HG03135 (cell line): ENCODE measurements around the gene DNAH11.

Experiments used
- ATAC-seq: cut with Tn5 transposase; IDR thresholded peaks from one replicate; pipeline ENCODE4 v1.9.1; 2021; ENCODE audit warnings: mild to moderate bottlenecking, moderate library complexity; ENCODE audit not compliant: unreplicated experiment

Gene DNAH11

GRCh38 chr7:21550076-21550475 is 7.2 kb downstream of the DNAH11 start:
- ATAC-seq, result no peak

DNA sequence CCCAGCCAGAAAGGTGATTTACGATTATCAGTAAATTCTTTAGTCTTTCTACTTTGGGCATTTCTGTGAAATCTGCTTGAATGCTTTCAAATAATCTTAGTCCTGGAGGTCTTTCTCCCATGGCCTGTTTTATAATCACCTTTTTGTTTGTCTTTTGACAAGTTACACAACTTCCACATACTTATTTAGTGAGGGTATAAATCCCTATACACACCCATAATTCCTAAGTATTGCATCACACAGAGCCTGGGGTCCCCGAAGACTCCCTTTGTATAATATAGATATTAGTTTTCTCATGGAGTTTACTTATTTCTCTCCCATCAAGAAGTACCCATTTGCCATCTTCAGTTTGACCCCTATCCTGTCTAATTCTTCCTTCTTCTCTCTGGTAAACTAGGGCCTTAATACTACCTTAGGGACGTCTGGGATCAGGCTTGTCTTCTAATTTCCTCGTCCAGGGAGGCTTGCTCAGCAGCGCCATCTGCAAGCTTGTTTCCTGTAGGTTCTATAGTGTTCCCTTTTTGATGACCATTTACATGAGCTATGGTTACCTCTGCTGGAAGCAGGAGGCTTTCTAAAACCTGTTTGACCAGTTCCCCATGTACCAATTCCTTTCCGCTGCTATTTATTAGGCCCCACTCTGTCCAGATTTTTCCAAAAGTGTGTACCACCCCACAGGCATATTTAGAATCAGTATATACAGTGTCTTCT is 8.1 kb downstream of the DNAH11 start:
- ATAC-seq, result no peak

- no peak for ATAC-seq
These were observed 19.5 kb downstream of the DNAH11 start for GRCh38 chr7:21562385-21562784.

DNA sequence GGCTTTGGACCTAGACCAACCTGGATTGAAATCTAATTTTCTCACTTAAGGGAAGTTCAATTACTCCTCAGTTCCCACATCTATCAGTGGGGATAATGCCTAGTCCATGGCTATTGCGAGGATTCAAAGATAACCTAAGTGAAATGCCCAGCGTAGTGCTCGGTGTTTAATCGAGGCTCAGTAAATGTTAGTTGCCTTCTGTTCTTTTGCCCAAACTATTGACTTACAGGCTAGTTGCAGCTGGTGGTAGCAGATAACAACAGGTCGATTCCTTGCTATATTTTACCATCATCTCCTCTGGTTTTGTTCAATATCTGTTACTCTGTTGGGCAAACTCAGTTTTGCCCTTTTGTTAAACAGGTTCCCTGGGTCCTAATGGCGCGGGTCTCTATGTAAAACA is 22.8 kb downstream of the DNAH11 start:
- ATAC-seq, result no peak

DNA sequence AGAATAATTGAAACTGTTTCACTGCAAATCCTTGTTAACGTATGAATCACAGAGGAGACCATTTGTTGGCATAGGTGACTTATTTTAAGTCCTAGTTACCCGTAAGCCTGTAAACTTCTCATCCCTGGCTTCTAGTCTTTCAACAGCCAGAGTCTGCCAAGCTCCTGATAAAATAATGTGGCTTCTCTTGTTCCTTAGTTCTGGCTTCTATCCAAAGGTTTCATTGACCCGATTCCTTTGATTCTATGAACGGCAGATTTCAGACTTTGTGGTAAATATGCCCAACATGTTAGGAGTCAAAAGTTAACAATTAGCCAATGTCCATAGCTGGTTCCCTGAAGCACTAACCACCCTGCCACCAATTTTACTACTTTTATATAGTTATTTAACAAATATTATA is 23.3 kb downstream of the DNAH11 start:
- ATAC-seq, result no peak

DNA sequence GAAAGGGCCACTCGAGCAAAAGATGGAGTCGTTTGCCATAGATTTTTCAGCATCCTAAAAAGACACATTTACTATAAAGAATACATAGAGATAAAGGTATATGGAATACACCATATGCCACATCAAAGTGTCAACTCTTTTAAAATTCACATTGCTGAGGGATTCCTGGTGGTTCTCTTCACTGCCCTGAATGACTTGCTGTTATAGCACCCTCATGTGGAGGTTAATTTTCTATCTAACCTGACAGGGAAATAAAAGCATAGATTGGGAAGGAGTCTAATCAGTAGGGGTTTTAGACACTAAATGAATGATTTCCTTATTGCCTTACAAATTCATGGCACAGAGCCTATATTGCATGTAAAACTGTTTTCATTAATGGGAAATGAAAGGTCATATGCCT is 25.9 kb downstream of the DNAH11 start:
- no peak for ATAC-seq

DNA sequence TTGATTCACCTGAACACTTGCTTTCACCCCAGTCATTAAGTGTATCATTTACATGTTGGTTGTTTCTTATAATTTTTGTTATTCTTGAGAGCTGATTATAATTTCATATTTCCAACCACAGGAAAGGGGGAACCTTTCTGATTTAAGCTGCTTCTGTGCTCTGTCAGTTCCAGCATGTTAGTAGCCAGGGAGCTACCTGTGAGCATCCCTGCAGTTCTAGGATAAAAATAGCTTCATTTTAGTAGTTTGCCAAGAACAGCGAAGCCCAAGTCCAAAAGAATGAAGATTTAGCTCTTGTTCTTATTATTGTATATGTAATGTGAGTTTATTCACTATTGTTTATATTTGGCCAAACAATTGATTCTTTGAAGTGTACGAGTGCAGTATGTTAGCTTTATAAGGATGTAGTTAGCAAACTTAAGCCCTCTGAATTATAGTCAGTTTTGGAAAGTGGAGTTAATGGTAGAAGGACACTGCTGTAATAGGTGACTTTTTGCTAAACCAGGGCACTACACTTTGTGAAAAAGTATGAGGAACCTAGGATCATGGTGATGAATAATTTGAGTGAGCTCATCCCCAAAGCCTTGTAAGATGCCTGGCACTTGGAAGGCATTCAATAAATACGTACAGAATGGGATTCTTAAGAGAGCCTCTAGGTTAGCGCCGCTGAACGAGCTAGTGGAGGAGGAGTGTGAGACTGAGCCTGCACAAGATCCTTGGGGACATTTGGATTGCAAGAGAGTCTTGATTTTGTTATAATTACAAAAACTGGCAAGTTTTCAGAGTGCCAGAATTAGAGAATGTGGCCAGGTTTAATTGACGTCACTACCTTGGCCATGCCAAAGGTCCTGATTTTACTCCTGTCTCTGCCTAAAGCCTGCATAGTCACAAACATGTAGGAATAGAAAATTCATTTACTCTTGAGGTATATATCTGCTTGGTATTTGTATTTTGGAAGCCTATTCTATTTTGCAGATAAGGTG is 29.8 kb downstream of the DNAH11 start:
- ATAC-seq, result no peak

GRCh38 chr7:21579341-21580072 is 36.7 kb downstream of the DNAH11 start:
- no peak for ATAC-seq

DNA sequence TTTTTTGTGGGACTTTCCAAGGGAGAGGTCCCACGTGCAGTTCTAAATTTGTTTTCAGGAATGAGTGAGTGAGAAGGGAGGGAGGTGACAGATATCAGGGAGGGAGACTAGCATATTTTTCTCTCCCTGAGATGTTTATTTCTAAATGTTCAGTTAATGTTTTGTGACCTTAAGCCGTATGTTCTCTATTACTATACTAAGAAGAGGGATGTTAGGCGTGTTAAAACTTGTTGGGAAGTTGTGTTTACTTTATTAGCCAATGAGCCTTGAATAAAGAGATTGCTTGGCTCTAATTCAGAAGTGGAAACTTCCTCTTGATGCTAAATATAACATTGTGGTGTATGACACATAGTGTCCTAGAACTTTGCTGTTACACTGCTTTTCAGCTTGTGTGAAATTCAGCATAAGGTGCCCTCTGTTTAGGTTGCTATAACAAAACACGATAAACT is 37.3 kb downstream of the DNAH11 start:
- ATAC-seq, result no peak

GRCh38 chr7:21585070-21585724 is 42.4 kb downstream of the DNAH11 start:
- ATAC-seq, result no peak

GRCh38 chr7:21587139-21587784 is 44.4 kb downstream of the DNAH11 start:
- ATAC-seq, result no peak

DNA sequence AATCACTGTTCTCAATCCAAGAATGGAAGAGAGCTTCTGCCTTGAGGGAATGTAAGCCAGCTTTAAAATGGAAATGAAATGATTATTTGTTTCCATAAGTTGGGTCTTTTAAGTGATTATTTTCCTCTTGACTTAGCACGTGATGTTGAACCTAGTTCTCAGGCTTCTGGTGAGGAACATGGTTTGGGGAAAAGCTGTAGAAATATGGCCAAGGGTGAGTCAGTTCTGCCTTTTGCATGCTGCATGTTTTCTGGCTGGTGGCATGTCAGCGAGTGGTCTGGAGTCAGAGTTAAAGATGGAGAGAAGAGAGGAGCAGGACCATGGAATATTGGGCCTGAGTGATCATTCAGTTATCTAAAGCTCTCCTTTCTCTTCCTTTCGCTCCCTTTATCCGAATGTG is 54.0 kb downstream of the DNAH11 start:
- ATAC-seq, result no peak

DNA sequence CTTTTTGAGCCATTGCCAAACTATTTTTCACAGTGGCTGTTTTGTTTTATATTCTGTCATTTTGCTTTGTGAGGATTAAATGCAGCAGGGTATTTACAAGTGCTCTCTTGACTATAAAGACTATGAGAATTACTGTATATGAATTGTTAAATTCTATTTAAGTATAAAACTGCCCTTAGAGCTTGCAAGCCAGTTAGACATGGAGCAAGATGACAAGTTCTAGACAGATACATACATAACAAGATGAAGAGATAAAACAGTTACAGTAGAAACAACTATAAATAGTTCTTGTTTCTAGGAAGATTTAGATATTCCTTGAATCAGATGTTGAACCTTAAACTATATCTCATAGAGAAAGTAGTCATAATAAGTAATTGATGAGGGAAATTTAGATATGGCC is 60.6 kb downstream of the DNAH11 start:
- no peak for ATAC-seq

GRCh38 chr7:21603972-21604749 is 61.3 kb downstream of the DNAH11 start:
- ATAC-seq, result no peak

DNA sequence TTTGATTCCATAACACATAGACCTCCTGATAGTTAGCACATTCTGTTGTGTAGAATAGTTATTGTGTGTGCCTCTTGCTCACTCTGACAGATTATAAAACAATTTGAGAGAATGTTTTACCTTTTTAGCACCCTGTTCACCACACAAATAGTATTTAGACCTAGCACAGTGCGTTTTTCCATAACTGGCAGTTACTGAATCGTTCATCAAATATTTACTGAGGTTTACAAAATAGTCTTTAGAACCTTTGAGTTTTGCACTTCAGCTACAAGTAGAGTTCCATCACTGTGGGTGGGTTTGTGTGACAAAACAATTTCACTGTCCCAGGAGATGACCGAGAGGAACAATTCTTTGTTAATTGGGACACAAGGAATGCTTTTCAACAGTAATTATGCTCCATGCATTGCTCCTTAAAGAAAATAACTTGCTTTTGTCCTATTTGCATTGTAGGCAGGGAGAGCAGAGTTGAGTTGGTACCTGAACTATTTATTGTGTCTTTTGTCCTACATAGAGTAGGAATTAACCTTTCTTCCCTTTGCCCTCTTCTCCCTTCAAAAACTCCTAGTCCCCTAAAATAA is 62.3 kb downstream of the DNAH11 start:
- no peak for ATAC-seq

DNA sequence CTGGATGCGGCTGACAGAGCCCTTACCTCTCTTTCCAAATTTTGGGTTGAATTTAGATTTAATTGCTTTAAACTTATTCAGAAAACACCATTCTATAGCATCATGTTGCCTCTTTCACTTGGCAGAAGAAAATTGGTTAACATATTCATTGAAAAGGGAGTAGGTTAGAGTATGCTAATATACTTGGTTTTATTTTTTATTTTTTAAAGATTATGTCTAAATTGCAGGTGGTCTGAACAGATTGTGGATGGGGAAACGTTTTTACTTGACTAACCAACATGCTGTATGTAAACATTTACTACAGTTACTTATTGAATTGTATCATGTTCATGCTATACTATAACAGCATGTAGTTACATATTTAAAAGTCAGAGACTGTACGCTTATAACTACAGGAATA is 65.6 kb downstream of the DNAH11 start:
- no peak for ATAC-seq

- ATAC-seq, result no peak
These were observed 68.3 kb downstream of the DNAH11 start for GRCh38 chr7:21611129-21611528.

GRCh38 chr7:21616091-21616490 is 73.3 kb downstream of the DNAH11 start:
- no peak for ATAC-seq

- no peak for ATAC-seq
These were observed 74.1 kb downstream of the DNAH11 start for GRCh38 chr7:21616796-21617436.
